GM12891 (cell line): ENCODE results near the gene IGFN1.

Source experiments
- POLR2A ChIP-seq: IDR thresholded peaks from 2 replicates; pipeline ENCODE4 v1.6.1; 2011; ENCODE audit warnings: low read depth, low read length, control low read depth
- POLR2AphosphoS5 ChIP-seq: IDR thresholded peaks from 2 replicates; pipeline ENCODE4 v1.6.1; 2011; ENCODE audit warnings: low read depth, low read length, control low read depth
- SPI1 ChIP-seq: IDR thresholded peaks from 2 replicates; pipeline ENCODE4 v1.6.1; 2011; ENCODE audit warnings: low read depth, low read length, control low read depth
- TAF1 ChIP-seq: IDR thresholded peaks from 2 replicates; pipeline ENCODE4 v1.6.1; 2011; ENCODE audit warnings: low read depth, low read length, control low read depth

DNA sequence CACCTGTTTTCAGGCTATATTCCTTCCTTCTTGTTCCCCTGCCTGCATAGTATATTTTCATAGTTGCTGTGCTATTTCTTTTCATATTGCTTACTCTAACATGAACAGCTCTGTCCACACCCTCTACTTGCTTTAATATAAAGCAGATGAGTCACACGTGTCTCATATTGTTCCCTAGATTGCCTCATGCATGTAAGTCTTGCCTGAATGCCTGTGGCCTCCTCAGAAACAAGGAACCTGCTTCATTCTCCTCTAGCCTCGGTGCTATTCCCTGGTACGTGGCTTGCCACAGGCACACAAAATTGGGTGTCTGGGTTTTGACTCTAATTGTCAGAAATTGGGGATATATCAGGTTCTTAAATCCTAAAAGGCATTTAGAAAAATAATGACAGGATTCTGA is 76.2 kb downstream of the IGFN1 start:
- TF ChIP-seq SPI1 (no peak), POLR2A (no peak), TAF1 (no peak), POLR2AphosphoS5 (no peak)
